SK-N-SH (cell line): ENCODE results near the gene WDR48. TPM values are rescaled to one million over a fixed set of nuclear protein-coding genes. Genes with fewer than 3 reads are reported as not detected.

ENCODE experiments used
- CTCF ChIA-PET: fragments of 300-600, 350-600 bp; formaldehyde crosslinking; extraction: SDS; loops from one replicate; lab custom pipeline; 2021; lab: Yijun Ruan, JAX
- POLR2A ChIA-PET: fragments of 350-600 bp; sonication (Branson Sonifier 250); formaldehyde crosslinking; extraction: SDS; loops from one replicate; lab custom pipeline; 2020; ENCODE audit warnings: antibody characterized with exemption, inconsistent platforms; lab: Yijun Ruan, JAX
- DNase-seq: peaks from one replicate; pipeline ENCODE4 v3.0.0; 2012
- H2AFZ ChIP-seq: fragments of 200-600 bp; sonication (generic); 2 replicates; pipeline ENCODE4 v1.8.1; 2016; ENCODE audit warnings: antibody characterized with exemption, mild to moderate bottlenecking, low read depth
- H3F3A ChIP-seq: fragments of 200-600 bp; sonication (generic); replicated peaks from 2 replicates; pipeline ENCODE3; 2016; ENCODE audit warnings: antibody characterized with exemption, mild to moderate bottlenecking; ENCODE audit not compliant: insufficient read depth
- H3K27ac ChIP-seq, 2 experiments: fragments of 200-500 bp in 1 of 2; fragments of 200-600 bp in 1 of 2; sonication (Bioruptor generic) in 1 of 2; sonication (generic), shearing (Covaris generic) in 1 of 2; 2 replicates each; pipeline versions ENCODE4 v1.5.1 to v1.6.1; 2014 to 2016; ENCODE audit warnings: low read depth in 2 of 2, inconsistent platforms in 1 of 2, low read length in 1 of 2, mild to moderate bottlenecking in 1 of 2, mixed read lengths in 1 of 2
- H3K27me3 ChIP-seq: fragments of 200-600 bp; sonication (generic), shearing (Covaris generic); 2 replicates; pipeline ENCODE4 v1.6.1; 2016; ENCODE audit warnings: mixed run types; ENCODE audit not compliant: insufficient read depth
- H3K36me3 ChIP-seq, 2 experiments: fragments of 200-500 bp in 1 of 2; fragments of 200-600 bp in 1 of 2; sonication (Bioruptor generic) in 1 of 2; sonication (generic) in 1 of 2; replicated peaks in 1 of 2; 2 replicates each; pipeline versions ENCODE3 to v1.5.1; 2014 to 2016; ENCODE audit warnings: low read length in 1 of 2, mild to moderate bottlenecking in 1 of 2; ENCODE audit not compliant: insufficient read depth in 2 of 2, control insufficient read depth in 1 of 2
- H3K4me1 ChIP-seq, 2 experiments: fragments of 200-500 bp in 1 of 2; fragments of 200-600 bp in 1 of 2; sonication (Bioruptor generic) in 1 of 2; sonication (generic), shearing (Covaris generic) in 1 of 2; 2 replicates each; pipeline versions ENCODE4 v1.5.1 to v1.6.1; 2014 to 2016; ENCODE audit warnings: low read depth in 1 of 2, low read length in 1 of 2, mixed run types in 1 of 2; ENCODE audit not compliant: insufficient read depth in 2 of 2, control insufficient read depth in 1 of 2
- H3K4me2 ChIP-seq: fragments of 200-600 bp; sonication (generic), shearing (Covaris generic); 2 replicates; pipeline ENCODE4 v1.6.1; 2017; ENCODE audit warnings: mixed run types
- H3K4me3 ChIP-seq, 2 experiments: fragments of 200-500 bp in 1 of 2; fragments of 200-600 bp in 1 of 2; sonication (Bioruptor generic) in 1 of 2; sonication (generic), shearing (Covaris generic) in 1 of 2; 2 replicates each; pipeline versions ENCODE4 v1.5.1 to v1.8.1; 2014 to 2016; ENCODE audit warnings: low read depth in 2 of 2, inconsistent platforms in 1 of 2, low read length in 1 of 2, mild to moderate bottlenecking in 1 of 2, mixed read lengths in 1 of 2, moderate library complexity in 1 of 2
- H3K79me2 ChIP-seq: fragments of 200-600 bp; sonication (generic); 2 replicates; pipeline ENCODE4 v1.8.1; 2017; ENCODE audit warnings: mild to moderate bottlenecking; ENCODE audit not compliant: insufficient read depth
- H3K9ac ChIP-seq: fragments of 200-600 bp; sonication (generic); 2 replicates; pipeline ENCODE4 v1.6.1; 2017; ENCODE audit warnings: mixed run types
- H3K9me2 ChIP-seq: fragments of 200-600 bp; sonication (generic); 2 replicates; pipeline ENCODE4 v1.6.1; 2017; ENCODE audit warnings: mixed run types
- H3K9me3 ChIP-seq: fragments of 200-600 bp; sonication (generic); 2 replicates; pipeline ENCODE4 v1.6.1; 2017; ENCODE audit warnings: mixed run types, mild to moderate bottlenecking, moderate library complexity
- H4K20me1 ChIP-seq: fragments of 200-600 bp; sonication (generic); 2 replicates; pipeline ENCODE4 v1.6.1; 2017; ENCODE audit warnings: mild to moderate bottlenecking, mixed run types; ENCODE audit not compliant: insufficient read depth
- FOXM1 ChIP-seq: IDR thresholded peaks from 2 replicates; pipeline ENCODE4 v1.4.0; 2012; ENCODE audit warnings: low read depth, mild to moderate bottlenecking
- GATA2 ChIP-seq: sonication (generic); formaldehyde crosslinking; IDR thresholded peaks from 2 replicates; pipeline ENCODE4 v1.5.0; 2020; ENCODE audit warnings: mild to moderate bottlenecking, missing genetic modification reagents
- JUND ChIP-seq: IDR thresholded peaks from 2 replicates; pipeline ENCODE4 v1.4.0; 2012
- MEF2A ChIP-seq: IDR thresholded peaks from 2 replicates; pipeline ENCODE4 v1.4.0; 2012; ENCODE audit warnings: low read depth, borderline replicate concordance
- MXI1 ChIP-seq: IDR thresholded peaks from 2 replicates; pipeline ENCODE4 v1.6.1; 2012; ENCODE audit warnings: mild to moderate bottlenecking, low read depth, low read length, improper control_type of control experiment
- NFIC ChIP-seq: IDR thresholded peaks from 2 replicates; pipeline ENCODE4 v1.4.0; 2012; ENCODE audit warnings: borderline replicate concordance
- POLR2AphosphoS5 ChIP-seq: IDR thresholded peaks from 2 replicates; pipeline ENCODE4 v1.6.1; 2012; ENCODE audit warnings: low read depth, low read length
- RCOR1 ChIP-seq: fragments of 150-350 bp; IDR thresholded peaks from 2 replicates; pipeline ENCODE4 v1.6.1; 2017; ENCODE audit warnings: antibody characterized with exemption, low read length
- RXRA ChIP-seq: IDR thresholded peaks from 2 replicates; pipeline ENCODE4 v1.4.0; 2012; ENCODE audit warnings: low read depth, mild to moderate bottlenecking, borderline replicate concordance
- TCF12 ChIP-seq: IDR thresholded peaks from 2 replicates; pipeline ENCODE4 v1.4.0; 2012
- TEAD4 ChIP-seq: IDR thresholded peaks from 2 replicates; pipeline ENCODE4 v1.4.0; 2012; ENCODE audit warnings: mild to moderate bottlenecking, borderline replicate concordance; ENCODE audit not compliant: insufficient read depth
- YY1 ChIP-seq: IDR thresholded peaks from 2 replicates; pipeline ENCODE4 v1.4.0; 2012; ENCODE audit warnings: low read depth, mild to moderate bottlenecking
- WGBS: methylation state at CpG from one replicate; pipeline ENCODE4 v1.1.6; 2017; ENCODE audit warnings: low lambda C conversion rate; 5-methylcytosine and 5-hydroxymethylcytosine counted together
- polyA plus RNA-seq, 3 experiments: library from polyadenylated mRNA; depleted of rRNA; stranded (reverse); fragments of >200 nt; gene quantifications; 2 replicates each; pipeline ENCODE4 v1.2.3, GENCODE V29; 2012
- TF ChIP-seq, protein P1 (sequence below): IDR thresholded peaks from 2 replicates; pipeline ENCODE4 v1.4.0; 2012; ENCODE audit warnings: low read depth, borderline replicate concordance
- TF ChIP-seq, protein P2 (sequence below): IDR thresholded peaks from 2 replicates; pipeline ENCODE4 v1.4.0; 2012; ENCODE audit warnings: low read depth
- TF ChIP-seq, protein P3 (sequence below): IDR thresholded peaks from 2 replicates; pipeline ENCODE4; 2012

Gene WDR48
- polyA plus RNA-seq, 1 of the 3 experiments (the other 2 are of a cell fraction), result 12.1 TPM

DNA sequence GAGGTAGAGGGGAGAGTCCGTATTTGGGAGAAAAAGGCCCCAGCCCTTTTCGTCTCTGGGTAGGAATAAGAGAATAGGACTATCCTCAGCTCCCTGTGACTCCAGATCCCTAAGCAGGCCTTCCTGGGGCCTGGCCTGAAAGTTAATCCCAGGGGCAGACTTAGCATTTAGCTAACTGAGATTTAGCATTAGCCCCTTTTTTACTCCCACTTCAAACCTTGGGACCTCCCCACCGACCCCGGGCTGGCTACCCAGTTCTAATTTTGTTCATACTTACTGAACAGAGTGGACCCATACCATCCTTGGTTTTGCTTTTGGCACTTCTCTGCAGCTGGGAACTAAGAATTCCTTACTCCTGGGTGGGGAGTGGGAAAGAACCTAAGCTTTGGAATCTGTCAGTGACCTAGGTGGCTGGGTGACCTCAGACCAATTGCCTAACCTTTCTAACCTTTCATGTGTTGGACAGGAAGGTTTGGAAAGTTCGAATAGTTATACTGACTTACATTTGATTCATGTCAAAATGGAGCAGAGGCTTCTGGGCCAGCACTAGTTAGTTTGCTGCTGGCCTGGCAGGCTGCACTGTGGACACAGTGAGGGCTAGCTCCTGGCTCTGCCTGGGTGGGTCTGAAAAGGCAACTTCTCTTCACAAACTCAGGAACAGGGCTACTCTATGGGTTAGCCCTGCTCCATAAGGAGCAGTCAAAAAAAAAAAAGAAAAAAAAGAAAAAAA lies 67.3 kb downstream of the WDR48 start:
- H4K20me1 ChIP-seq, result no peaks in the 10 kb centered on the region
- 65% methylated on average over 4 of the region's 5 CpGs for WGBS
- no peak overlapping the region for H2AFZ ChIP-seq
- no peaks in the 10 kb centered on the region for H3K4me1 ChIP-seq
- H3K36me3 ChIP-seq, result no peaks in the 10 kb centered on the region
- no peak for DNase-seq
- H3F3A ChIP-seq, result no peaks in the 10 kb centered on the region
- H3K79me2 ChIP-seq, result no peaks in the 10 kb centered on the region
- ChIA-PET CTCF (interaction anchor here (0.7 to 3.9 kb wide), 3 partner anchors 169 to 173 kb away, joined by 4 to 16 read pairs (median 10); no protein-coding TSS in a partner anchor), POLR2A (no interaction called here)
- H3K4me2 ChIP-seq, result no peak overlapping the region
- H3K9me3 ChIP-seq, result no peaks in the 10 kb centered on the region
- no peak overlapping the region for H3K4me3 ChIP-seq
- H3K27ac ChIP-seq, result no peak overlapping the region
- no peak for TF ChIP-seq FOXM1
- no peak for TF ChIP-seq POLR2AphosphoS5
- no peak for TF ChIP-seq YY1
- TF ChIP-seq, protein P1, sequence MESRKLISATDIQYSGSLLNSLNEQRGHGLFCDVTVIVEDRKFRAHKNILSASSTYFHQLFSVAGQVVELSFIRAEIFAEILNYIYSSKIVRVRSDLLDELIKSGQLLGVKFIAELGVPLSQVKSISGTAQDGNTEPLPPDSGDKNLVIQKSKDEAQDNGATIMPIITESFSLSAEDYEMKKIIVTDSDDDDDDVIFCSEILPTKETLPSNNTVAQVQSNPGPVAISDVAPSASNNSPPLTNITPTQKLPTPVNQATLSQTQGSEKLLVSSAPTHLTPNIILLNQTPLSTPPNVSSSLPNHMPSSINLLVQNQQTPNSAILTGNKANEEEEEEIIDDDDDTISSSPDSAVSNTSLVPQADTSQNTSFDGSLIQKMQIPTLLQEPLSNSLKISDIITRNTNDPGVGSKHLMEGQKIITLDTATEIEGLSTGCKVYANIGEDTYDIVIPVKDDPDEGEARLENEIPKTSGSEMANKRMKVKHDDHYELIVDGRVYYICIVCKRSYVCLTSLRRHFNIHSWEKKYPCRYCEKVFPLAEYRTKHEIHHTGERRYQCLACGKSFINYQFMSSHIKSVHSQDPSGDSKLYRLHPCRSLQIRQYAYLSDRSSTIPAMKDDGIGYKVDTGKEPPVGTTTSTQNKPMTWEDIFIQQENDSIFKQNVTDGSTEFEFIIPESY, result no peak
- no peak for TF ChIP-seq NFIC
- no peaks in the 10 kb centered on the region for H3K27me3 ChIP-seq
- no peak overlapping the region for H3K9ac ChIP-seq
- no peaks in the 10 kb centered on the region for H3K9me2 ChIP-seq

DNA sequence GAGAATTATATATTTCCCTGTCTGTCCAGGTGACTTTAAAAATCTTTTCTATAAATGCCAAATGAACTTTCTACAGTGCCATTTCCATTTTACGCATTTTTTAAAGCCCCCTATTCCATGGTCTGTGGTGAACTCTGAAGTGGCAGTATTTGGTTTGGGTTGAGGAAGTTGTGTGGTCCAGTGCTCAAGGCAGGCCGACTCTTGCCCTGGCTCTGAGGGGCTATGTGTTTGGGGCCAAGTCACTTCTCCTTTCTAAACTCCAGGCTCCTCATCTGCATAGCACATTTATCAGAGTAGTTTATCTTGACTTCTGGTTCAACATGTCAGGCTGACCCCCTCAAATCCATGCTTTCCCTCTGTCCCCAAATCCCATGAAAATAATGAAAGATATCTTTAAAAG lies 69.8 kb downstream of the WDR48 start:
- Histone ChIP-seq H2AFZ (no peak overlapping the region), H3F3A (no peaks in the 10 kb centered on the region)
- no peak for TF ChIP-seq RCOR1
- TF ChIP-seq, all 33 proteins: peak for 0
- Histone ChIP-seq H3K4me1 (0 out of 4 replicates have a peak, but pooled peaks cover 0 to 6% of the 10 kb centered on the region in 2 experiments), H4K20me1 (no peaks in the 10 kb centered on the region), H3K4me2 (no peak overlapping the region), H3K9me2 (no peaks in the 10 kb centered on the region), H3K4me3 (no peak overlapping the region), H3K9me3 (no peaks in the 10 kb centered on the region), H3K9ac (no peak overlapping the region), H3K27ac (no peak overlapping the region), H3K27me3 (no peaks in the 10 kb centered on the region), H3K79me2 (no peaks in the 10 kb centered on the region), H3K36me3 (no peaks in the 10 kb centered on the region)
- 93% methylated on average over 2 of the region's 2 CpGs for WGBS
- ChIA-PET CTCF (no interaction called here), POLR2A (no interaction called here)
- no peak for DNase-seq

DNA sequence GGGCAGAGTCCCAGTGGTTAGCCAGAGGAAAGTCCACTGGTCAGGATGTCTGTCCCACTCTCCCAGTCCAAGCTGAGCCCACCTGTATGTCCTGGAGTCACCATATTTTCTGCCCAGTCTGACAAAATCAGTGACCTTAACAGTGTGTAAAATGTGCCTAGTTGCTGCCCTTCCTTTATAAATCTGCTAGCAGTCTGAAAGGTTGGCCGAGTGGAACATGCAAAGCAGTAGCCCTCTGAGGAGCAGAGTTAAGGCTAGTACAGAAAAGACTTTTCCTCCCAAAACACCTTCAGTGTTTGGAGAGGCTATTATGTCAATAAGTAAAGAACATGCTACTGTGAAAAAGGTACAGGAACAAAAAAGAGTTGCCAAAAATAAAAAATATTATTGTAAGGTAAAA lies 71.0 kb downstream of the WDR48 start:
- Histone ChIP-seq H3K36me3 (no peaks in the 10 kb centered on the region), H3K4me2 (no peak overlapping the region), H3K27me3 (no peaks in the 10 kb centered on the region), H4K20me1 (no peaks in the 10 kb centered on the region), H3K9me2 (no peaks in the 10 kb centered on the region), H3K4me3 (no peak overlapping the region), H3K9me3 (no peaks in the 10 kb centered on the region), H3F3A (no peaks in the 10 kb centered on the region), H3K79me2 (no peaks in the 10 kb centered on the region), H3K9ac (no peak overlapping the region), H3K27ac (no peak overlapping the region), H2AFZ (no peak overlapping the region), H3K4me1 (0 out of 4 replicates have a peak, but pooled peaks cover 0 to 6% of the 10 kb centered on the region in 2 experiments)
- 83% methylated on average over 1 of the region's 1 CpG for WGBS
- ChIA-PET CTCF (interaction anchor here (14.8 kb wide), 1 partner anchor 168 kb away, joined by 223 read pairs; no protein-coding TSS in a partner anchor), POLR2A (no interaction called here)
- TF ChIP-seq MEF2A, result no peak
- TF ChIP-seq RXRA, result no peak
- no peak for TF ChIP-seq GATA2
- TF ChIP-seq, protein P2, sequence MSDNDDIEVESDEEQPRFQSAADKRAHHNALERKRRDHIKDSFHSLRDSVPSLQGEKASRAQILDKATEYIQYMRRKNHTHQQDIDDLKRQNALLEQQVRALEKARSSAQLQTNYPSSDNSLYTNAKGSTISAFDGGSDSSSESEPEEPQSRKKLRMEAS, result no peak
- no peak for TF ChIP-seq JUND
- TF ChIP-seq TEAD4, result no peak
- TF ChIP-seq FOXM1, result no peak
- no peak for TF ChIP-seq TCF12
- TF ChIP-seq YY1, result no peak
- TF ChIP-seq MXI1, result no peak
- TF ChIP-seq, protein P3, sequence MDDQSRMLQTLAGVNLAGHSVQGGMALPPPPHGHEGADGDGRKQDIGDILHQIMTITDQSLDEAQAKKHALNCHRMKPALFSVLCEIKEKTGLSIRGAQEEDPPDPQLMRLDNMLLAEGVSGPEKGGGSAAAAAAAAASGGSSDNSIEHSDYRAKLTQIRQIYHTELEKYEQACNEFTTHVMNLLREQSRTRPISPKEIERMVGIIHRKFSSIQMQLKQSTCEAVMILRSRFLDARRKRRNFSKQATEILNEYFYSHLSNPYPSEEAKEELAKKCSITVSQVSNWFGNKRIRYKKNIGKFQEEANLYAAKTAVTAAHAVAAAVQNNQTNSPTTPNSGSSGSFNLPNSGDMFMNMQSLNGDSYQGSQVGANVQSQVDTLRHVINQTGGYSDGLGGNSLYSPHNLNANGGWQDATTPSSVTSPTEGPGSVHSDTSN, result no peak
- DNase-seq, result no peak
